HS-5 (cell line): ENCODE results near the gene ARHGEF2.

Experiments used
- DNase-seq: peaks from one replicate; pipeline ENCODE4 v3.0.0-alpha.2; 2012; ENCODE audit warnings: low read depth

ARHGEF2 gene

DNA sequence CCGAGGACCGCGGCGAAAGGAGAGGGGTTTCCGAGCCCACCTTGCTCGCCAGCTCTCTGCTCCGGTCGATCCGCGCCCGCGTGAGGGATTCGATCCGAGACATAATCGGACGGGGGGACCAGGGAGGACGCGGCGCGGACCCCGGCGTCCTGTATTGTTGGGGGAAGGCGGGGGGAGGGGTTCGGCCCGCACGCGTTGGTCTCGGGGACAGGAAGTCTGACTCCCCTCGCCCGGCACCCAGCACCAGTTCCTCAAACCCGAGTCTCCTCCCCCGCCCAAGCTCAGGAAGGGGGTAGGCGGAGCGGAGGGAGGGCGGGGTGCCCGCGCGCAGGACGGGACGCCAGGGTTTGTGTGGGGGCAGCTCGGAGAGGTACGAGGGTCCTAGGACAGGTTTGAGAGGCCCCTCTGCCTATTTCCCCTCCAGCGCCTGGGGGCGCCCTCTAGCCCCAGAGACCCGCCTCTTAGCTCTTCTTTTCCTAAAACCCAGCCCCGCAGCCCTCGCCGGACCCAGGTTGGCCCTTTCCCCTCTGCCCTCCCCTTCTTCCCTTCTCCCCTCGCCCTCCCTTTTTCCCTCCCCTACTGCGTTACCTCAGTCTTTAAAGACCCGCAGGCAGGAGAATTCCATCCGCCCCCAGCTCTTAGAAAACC is at the start of gene ARHGEF2:
Gene ARHGEF2 (minus strand): TSS at position 223 of the 648 bp plus-strand sequence. CDS start 120 bp downstream, at position 103.
- DNase-seq, result peak; percentile 33

DNA sequence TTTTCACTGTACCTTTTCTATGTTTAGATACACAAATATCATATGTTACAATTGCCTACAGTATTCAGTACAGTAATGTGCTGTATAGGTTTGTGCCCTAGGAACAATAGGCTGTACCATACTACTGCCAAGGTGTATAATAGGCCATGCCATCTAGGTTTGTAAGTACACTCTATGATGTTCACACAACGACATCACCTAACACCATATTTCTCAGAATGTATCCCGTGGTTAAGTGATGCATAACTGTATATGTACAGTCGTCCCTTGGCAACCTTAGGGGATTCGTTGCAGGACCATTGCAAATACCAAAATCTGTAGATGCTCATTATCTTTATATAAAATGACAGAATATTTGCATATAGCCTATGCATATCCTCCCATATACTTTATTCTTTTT is 48.2 kb upstream of the ARHGEF2 start:
- DNase-seq, result no peak

GRCh38 chr1:156025876-156026275 is 47.5 kb upstream of the ARHGEF2 start:
- no peak for DNase-seq

DNA sequence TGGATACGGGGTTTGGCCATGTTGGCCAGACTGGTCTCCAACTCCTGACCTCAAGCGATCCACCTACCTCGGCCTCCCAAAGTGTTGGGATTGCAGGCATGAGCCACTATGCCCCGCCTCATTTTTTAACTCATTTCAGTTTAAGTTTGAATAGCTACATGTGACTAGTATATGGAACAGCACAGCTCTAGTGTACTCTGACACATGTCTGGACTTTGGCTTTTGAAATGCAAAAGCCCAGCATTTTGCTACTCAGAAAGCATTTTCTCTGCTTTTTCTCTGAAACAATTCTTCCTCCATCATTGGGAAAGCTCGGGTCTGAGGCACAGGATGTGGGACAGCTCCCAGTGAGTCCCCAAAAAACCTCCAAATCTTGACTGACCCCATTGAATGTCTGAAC is 46.5 kb upstream of the ARHGEF2 start:
- no peak for DNase-seq

GRCh38 chr1:156021954-156022353 is 43.6 kb upstream of the ARHGEF2 start:
- DNase-seq, result no peak

GRCh38 chr1:156021093-156021428 is 42.7 kb upstream of the ARHGEF2 start:
- no peak for DNase-seq

DNA sequence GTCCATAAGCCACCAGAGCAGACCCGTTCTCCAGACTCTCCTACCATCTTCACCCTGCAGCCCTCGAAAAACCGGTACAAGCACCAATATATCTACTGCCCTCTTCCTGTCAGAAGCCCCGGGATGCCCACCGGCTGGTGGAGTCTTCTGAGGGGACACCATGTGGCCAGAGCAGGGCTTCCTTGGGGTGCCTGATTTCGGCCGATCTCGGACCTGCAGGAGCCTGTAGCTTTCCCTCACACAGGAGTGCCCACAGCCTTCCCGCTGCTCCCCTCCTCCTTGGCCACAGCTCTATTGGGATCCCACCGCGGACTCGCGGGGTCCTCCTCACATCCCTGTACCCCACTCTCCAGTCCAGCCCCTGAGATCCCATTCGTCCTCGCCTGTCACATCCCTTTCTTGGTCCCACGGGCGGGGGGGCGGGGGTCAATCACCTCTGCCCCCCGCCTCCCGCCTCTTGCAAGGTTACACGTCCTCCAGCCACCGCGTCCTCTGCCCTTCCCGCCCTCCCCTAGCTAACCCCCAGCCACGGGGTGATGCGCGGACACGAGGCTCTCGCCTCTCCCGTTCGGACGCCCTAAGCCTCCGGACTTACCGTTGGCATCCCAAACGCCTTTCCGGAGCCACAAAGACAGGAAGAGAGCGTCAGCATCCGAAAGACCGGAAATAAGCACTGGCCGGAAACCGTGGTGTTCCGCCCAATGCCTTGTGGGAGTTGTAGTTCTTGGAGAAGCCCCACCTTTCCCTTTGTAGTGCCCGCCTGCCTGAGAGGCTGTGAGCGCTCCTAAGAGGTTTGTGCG is 42.1 kb upstream of the ARHGEF2 start, which contains the start of gene SSR2:
Gene SSR2 (minus strand): TSS at position 659 of the 800 bp plus-strand sequence. CDS start 784 bp downstream, outside the sequence.
- DNase-seq, result peak; percentile 84

DNA sequence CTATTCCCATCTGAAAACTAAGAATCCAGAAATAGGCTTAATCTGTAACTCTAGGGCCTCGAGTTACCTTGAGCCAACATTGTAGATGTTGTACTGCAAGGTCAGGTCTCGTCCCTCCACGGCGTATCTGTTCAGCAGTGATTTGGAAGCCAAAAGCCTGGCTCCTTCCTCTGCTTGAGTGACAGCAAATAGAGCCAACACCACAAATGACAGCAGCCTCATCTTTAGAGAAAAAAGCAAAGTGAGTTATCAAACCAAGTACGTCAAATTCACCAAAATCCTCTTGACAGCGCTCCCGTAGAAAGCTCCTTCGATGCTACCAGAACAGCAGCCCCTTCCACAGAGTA is 41.6 kb upstream of the ARHGEF2 start:
- DNase-seq, result no peak

- no peak for DNase-seq
Observed at GRCh38 chr1:156014829-156015228, 36.5 kb upstream of the ARHGEF2 start.

- no peak for DNase-seq
Observed at GRCh38 chr1:156012051-156012817, 33.9 kb upstream of the ARHGEF2 start.

DNA sequence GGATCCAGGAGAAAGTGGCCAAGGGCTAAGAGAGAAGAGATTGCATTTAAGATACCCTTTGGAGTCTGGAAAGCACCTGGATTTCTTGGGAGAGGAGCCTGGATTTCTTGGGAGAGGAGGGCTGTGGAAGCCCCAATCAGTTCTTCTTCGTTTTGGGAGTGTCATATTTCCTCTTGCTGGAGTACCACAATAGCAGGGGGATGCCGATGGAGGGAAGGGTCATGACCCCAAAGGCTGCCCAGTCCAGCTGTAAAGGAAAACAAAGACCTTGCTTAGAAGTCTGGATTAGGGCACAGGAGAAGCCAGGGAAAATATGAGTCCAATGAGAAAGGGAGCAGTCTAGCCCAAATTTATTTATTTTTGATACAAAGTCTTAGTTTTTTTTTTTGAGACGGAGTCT is 31.1 kb upstream of the ARHGEF2 start:
- DNase-seq, result no peak

DNA sequence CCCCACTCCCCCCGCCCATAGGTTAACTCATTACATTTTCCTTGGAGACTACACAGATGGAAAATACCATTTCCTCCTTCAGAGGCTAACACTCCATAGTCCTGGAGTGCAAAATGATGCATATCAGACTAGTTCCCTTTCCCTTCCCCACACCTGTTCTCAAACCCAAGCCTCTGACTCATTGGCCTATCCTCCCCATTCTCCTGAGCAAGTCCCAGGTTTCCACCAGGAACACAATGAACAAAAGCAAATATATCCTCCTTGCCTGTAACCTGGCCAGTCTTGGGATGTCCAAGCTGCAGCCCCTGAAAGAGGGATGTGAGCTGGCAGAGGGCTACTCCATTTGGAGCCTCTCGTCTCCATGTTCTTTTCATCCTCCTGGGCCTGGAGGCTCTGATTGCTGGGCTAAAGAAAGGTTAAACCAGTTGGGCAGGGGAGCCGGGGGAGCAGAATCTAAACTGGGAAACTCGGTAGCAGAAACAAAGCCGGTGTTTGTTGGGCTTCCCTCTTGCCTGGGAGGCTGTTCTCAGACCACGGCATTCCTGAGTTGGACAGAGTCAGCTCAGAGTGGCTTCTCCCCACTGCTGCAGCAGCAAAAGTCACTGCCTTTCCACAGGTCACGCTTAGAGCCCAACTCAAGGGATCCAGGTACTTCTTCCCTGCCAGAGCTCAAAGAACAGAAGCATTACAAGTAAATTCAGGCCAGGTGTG is 28.5 kb upstream of the ARHGEF2 start:
- DNase-seq, result no peak

DNA sequence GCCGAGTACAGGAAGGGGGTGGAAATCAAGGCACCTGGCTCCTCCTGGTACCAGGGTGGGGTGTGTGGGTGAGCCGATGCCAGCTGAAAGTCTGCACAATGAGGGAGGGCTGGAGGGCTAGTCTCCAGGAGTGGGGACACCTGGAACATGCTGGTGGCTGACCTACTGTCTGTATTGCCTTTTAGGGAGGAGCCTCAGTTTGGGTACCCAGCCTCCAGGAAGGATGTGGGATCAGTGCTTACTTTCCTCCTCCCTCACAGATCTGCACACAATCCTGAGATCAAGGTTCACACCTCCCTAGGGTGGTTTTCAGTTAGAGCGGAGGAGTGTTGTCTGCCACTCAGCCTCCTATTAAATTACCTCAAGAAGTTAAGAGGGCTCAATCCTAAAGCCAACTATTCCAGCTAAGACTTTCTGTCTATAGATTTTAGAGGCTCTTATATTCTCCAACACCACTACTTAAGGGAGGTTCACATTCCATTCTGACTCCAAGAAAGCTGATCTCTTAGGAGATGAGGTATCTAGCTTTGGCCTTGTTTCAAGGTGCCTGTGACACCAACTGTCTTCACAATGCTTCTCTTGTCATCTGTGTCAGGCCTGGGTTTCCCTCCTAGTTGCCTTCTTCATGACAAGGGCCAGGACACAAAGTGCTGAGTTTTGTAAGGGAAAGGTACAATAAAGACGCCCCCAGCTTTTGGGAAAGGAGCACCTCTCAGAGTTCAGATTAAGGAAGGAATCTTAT is 26.7 kb upstream of the ARHGEF2 start:
- DNase-seq, result no peak

DNA sequence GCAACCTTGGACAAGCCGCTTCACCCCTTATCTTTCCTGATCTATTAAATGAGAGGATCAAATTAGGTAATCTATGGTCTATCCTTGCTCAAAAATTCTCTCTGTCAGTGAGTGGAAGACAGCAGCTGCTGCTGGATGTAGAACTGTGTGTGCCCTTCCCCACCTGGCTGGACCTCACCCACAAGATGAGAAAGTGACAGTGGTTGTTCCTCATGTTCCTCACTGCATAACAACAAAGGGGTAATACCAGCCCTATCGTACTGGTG is 25.5 kb upstream of the ARHGEF2 start:
- no peak for DNase-seq

DNA sequence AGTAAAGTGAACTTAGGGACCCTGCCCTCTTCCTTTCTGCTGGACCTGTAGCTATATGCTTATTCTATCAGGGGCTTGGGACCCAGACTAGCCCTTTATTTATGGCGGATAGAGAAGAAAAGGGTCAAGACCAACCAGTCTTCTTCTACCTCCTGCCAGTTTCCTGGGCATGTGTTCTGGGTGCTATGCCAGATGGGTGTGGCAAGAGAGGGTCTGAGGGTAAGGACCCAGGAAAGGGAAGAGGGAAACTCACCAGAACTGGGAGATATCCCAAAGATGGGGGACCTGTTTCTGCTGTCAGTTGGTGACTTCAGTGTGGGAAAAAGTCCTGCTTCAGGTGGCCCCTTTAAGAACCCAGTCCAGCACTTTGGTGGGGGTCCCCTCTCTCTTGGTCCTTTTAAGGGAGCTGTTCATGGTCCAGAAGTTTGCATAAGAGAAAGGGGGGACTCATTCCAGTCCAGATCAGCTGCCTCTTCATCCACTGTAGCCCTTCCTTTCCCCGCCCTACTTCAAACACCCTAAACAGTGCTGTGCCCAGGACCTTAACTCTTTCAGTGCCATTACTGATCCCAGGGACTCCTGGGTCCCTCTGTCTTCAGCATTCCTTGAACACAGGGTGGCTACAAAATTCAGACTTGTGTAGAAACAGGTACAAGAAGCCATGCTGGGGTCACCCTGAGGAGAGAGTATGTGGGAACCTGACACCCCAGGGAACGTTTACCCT is 24.0 kb upstream of the ARHGEF2 start:
- no peak for DNase-seq

DNA sequence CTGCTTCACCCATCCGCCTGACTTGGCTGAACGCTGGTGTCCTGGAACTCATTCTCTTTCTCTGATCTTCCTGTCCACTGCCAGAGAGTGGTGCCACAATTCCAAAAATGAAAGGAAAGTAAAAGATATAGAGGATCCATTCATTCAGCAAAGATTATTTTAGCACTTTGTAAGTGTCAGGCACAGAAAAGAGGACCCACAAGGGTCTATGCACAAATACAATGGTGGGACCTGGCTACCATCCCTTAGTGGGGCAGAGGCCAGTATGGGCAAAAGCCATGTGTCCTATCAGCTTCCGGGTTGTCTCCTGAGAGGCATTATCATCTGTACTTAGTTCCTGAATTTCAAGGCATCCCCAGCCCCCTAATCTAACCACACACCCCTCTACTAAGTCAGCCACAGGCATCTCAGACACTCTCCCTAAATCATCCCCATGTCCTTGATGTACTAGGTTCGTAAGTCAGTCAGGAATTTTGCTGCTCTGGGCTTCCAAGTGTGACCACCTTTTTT is 23.4 kb upstream of the ARHGEF2 start:
- no peak for DNase-seq

GRCh38 chr1:156001021-156001661 is 22.8 kb upstream of the ARHGEF2 start:
- DNase-seq, result no peak

DNA sequence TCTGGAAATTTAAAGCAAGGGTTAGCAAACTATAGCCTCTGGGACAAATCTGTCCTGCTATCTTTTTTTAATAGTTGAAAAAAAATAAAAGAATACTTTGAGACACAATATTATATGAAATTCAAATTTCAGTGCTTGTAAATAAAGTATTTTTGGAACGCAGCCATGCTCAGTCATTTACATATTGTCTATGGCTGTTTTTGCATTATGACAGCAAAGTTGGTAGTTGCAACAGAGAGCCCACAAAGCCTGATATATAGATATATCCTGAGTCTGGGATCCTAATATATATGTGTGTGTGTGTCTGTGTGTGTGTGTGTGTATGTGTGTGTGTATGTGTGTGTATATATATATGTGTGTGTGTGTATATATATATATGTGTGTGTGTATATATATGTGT is 21.6 kb upstream of the ARHGEF2 start:
- no peak for DNase-seq

- DNase-seq, result no peak
Observed at GRCh38 chr1:155996166-155996565, 17.8 kb upstream of the ARHGEF2 start.

DNA sequence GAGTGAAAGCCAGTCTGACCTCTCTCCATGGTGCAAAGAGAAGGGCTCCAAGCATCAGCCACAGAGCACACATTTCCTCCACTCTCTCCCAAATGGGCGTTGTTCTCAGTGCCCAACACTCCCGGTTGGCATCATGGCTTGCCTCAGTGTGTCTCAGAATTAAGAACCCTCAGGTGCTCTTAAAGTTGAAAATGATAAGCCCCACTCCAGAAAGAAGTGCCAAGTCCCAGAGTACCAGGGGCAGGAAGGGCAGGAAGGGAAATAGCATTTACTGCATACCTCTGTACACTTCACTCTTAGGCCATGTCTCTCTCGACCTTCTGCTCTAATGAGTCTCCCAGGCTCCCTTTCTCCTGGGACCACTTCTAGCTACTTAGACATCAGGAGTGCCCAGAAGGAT is 15.2 kb upstream of the ARHGEF2 start:
- no peak for DNase-seq
